Measurements from ENCODE around the gene KIF21B.

Gene KIF21B

DNA sequence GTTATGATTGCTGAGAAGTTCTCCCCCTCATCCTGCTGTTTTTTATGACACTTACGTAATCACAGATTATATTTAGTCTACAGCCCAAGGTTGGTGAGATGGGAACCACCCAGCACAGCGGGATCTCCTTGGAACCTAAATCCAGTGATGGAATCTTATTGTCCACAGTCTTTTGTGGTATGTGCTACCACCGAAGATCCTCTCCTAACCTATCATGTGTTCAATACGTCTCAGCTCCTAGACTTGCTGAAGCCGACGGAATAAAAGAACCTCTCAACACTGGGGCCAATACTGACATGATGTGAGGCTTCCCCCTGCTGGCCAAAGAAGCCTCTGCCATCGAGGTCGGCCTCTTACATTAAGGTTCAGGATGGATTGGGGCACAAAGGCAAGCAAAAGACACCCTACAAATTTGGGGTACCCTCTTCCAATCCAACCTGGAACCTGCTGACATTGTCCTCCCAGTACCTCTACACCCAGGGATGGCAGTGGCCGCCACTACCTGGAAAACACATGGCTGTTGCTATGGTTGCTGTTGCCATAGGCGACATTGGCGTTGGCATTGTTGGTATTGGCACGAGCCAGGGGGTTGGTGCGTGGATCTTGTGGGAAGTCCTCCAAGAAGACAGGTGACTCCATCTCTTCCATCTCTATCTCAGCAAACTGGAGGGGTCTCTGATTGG is 19.4 kb upstream of the KIF21B start:
- DNase-seq = peak; percentile 74

DNA sequence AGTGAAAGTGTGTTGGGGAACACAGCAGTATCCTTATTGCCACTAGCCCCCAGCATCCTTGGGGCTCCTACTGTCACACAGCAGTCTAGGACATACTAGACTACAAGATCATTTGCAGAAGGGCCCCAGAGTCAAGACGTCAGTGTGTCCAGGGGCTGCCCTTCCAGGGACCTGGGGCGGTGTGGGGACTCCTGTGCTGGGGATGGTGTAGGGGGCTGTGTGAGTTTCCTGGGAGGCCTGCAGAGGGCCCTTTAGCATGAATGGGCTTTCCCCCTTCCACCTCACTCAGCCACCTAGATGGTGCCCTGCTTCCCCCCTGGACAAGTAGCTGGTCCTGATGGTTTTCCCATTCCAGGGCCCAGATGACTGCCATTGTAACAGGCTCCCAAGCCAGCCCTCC is 17.5 kb upstream of the KIF21B start:
- DNase-seq = no peak

DNA sequence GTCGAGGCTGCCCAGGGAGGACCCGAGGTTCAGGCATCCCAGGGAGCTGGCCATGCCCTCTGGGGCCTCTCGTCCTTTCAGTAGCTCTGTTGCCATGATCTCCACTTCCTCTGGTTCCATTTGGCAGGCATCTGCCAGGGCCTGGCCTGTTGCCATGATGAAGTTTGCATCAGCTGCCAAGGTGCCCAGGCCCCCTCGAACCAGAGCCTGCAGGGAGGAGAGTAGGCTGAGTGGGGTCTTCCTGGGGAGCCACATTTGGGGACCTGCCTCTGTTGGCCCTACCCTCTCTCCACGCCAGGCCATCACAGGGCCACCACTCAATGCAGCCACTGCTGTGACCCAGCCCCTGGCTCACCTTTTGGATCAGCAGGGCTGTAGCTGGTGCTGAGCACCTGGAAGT is 16.4 kb upstream of the KIF21B start:
- DNase-seq = no peak

DNA sequence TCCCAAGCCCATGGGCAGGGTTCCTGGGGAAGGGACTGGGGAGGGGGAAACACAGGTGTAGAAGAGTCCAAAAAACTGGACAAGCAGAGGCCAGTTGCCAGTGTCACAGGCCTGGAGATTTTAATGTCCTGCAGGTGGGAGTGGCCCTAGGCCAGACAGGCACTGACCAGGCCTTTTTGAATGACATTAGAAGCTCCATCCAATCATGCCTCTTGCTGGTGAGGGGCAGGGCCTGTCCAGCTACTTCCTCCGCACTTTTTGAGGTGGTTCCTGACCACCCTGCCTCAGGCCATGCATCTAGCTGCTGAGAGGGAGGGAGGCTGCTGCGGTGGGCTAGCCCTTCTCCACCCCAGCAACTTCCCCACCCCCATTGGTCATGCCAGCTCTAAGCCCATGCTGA is 15.9 kb upstream of the KIF21B start:
- no peak for DNase-seq

DNA sequence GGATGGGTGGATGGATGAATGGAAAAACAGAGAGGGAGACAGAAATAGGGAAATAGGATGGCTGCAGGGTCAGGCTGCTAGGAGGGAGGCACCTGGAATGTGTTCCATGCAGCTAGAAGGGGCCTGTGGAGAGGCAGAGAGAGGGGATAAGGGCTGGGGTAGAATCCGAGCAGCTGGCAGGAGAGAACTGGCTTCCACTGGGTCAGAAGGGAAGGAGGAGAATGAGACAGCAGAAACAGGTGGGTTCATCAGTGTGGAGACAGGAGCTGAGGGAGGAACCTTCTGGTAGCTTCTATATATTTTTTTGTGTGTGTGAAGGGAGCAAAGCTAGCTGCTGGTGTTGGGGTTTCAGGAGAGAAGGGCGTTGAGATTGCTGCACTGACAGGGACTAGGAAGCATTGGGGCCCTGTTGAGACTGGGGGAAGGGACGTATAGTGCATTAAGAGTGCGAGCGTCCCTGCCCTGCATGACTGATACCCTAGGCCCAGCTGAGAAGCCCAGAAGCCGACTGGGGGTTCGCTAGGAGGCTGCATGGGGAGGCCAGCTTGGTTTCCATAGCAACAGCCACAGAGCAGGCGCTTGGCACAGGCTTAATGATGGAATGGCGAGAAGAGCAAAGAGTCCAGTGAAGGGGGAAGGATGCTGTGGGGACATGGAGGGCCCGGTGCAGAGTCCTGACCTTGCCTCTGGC is 14.8 kb upstream of the KIF21B start:
- no peak for DNase-seq

DNA sequence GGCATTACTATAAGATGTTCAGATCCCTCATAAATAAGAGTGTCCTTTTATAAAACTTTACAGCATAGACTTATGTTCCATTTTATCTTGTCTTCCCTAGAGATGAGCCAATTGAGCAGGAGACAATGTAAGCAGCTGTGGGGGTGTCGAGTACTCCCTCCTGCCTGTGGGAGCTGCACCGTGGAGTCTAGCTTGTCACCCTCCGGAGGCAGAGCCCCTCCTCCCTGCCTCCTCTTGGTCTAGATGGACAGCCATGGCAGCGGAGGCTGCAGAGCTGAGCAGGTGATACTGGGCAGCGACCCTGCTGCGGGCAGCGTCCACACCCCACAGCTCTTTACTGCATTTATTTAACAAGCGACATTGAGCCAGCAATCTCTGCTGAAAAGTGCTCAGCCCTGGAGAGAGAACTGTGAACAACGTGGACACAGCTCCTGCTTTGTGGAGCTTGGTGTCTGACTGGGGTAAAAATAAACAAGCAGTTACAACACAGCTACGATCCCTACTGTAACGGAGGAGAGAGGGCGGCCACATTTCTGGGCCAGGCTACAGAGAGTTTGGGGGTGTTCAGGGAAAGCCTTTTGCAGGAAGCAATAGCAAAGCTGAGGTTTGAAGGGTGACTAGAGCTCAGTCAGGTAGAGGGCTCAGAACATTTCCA is 12.8 kb upstream of the KIF21B start:
- DNase-seq = no peak

DNA sequence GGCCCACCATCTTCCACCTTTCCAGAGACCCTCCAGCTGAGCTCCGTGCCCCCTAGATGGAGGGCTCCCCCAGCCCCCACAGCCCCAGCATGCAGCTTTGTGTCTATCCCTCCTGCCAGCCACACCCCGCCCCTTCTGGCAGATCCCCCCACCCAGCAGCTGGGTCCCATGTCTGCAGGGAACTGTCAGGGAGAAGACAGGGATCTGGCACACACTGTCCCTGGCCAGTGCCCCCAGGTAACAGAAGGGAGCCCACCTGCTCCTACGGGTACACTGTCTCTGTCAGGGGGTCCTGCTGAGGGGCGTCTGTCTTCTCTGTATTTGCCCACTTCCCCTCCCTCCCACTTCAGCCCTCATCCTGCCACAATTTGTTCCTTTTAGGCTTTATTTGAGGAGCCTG is 11.2 kb upstream of the KIF21B start:
- no peak for DNase-seq

DNA sequence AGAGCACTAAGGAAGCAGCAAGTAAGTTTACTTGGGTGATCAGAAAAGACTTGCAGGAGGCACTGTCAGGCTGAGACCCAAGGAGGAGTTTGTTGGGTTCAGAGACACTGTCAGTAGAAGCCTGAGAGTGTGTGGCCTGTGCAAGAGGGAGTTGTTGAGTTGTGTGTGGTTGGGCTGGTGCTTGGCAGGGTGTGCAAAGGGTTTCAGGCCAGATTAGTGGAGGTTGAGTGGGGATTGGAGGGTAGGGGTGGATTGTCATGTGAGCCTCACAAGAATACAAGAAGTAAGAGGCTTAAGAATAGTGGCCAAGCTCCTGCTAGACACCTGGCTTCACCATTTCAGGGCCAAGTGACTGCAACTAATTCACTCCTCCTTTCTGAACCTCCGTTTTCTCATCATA is 8.9 kb upstream of the KIF21B start:
- no peak for DNase-seq

DNA sequence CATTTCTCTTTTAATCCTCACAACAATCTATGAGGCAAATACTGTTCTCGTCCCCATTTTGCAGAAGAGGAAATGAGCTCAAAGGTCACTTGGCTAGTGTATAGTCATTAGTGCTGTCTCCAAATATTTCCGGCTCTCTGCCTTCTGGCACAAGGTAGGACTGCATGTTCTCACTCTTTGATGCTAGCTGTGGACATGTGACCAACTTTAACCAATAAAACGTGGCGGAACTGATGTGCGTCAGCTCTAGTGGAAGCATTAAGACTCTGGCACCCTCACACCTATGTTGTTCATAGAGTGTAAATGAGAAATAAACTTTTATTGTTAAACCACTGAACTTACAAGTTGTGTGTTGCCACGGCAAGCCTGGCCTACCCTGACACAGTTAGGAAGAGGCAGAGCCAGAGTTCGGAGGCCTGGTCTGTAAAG is 5.0 kb upstream of the KIF21B start:
- no peak for DNase-seq

DNA sequence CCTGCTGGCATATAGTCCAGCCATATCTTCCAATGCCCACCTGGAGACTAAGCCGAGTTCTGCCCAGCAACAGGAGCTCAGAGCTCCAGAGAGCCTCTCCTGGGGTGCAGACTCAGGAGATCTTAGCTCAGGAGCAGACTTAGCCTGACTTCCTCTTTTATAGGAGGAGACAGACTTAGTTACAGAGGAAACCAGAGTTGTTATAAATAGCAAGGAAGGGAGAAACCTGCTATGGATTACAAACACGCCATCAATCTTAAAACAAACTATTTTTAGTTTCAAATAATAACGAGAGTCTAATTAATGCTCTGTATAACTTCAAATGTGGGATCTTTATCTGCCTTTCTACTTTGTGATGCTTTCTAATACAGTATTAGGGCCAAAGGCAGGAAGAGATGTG is 3.3 kb upstream of the KIF21B start:
- no peak for DNase-seq

DNA sequence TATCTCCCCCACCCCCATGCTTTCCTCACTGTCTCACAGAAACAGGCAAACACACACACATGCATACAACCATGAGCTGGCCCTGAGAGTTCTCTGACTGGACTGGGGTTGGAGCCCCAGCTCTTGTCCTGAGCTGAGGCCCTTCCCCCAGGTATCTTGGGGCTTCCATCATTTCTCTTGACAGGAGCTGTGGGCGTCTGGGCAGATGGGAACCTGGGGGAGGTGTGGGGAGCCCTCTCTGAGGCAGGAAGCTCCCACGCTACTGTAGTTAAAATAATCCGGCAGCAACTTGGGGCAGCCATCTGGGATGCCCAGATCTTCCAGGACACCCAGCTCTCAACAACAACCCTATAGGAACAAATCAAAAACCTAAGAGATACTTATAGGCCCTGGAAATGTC is 2.7 kb upstream of the KIF21B start:
- no peak for DNase-seq

DNA sequence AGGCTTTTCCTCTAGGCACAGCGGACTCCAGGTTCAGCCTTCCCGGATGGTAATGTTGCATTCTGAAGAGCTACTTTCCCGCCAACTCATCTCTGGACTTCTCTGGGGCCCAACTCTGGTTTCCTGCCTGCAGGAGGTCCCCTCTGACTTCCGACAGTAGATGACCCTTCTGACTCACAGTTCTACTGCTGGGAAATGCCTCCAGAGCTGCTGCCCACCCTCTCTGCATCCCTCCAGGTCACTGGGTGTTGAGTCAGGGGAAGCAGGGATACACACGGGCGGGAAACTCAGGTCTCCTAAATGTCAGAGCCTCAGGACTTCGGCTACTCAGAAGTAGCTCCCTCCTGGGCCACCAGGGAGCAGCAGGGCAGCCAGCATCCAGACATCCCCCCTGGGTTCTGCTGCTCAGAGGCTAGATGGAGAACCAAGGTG is 2.1 kb upstream of the KIF21B start:
- peak; percentile 44 for DNase-seq

DNA sequence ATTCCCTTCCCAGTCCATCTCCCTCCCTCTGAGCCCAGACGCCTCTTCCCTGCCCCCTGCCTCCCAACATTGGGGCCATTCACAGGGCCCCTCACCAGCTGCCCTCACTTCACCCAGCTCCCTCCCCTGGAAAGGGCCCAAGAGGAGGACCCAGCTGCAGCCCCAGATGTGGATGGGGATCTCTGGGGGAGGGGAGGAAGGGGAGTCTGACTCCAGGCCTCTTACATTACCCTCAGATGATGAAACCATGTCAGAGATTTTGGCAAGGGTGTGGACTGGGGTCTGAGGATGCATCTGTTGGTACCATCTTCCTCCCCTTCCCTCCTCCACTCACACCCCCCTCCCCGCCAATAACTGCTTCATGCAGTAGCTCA is 1.1 kb upstream of the KIF21B start:
- no peak for DNase-seq

DNA sequence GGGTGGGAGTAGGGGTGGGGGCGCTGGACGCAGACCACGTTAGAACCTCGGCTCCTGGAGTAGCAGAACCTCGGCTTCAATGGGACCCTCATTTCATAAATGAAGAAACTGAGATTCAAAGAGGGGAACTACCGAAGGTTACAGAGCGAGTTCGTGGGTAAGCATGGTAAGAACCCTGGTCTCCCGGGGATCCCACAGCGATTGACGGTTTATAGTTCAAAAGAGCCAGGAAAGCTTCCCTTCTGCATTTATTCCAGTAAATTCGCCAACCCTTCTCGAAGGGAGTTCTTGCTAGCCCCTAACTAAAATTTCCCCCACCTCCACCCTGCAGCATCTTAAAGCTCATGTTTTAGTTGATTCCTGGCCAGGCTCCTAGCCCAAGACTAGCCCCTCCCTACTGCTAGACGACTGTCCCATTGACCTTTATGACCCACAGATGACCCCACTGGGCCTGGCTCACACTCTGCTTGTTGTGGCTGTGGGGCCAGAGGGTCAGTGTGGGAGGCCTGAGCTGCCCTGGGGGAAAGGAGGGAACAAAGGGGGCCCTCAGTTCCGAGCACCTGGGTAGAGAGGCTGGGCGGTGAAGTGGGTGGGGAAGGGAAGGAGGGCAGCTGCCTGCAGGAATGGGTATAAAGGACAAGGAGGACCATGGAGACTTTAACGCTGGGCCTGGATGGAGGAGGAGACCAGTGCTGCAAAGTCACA is 558 bp upstream of the KIF21B start:
- no peak for DNase-seq

DNA sequence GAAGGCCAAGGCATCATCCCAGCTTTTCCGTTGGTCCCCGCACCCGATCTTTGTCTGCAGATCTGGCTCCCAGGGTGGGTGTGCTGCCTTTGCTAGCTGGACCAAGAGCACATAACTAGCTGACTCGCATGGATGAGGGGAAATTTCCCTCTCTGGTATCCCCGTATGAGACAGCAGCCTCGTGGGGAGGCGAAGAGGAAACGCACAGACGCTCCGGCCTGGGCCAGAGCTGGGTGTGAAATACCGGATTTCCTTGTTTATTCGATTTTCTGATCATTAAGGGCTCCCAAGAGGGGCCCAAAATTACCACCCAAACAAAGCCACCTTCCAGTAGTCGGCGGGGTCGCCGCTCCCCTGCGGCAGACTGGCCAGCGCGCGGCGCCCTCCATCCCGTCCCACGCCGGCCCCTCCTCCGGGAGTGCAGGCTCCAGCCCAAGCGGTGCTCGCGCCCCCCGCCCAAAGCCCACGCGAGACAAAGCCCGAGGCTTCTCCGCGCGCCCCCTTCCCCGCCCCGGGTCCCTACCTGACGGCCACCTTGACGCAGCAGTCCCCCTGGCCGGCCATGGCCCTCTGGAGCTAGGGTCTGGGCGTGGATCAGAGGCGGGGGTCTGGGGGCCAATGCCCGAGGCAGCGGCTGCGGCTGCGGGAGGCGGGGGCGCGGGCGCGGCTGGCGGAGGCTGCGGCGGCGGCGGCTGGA is 546 bp downstream of the KIF21B start:
- peak; percentile 65 for DNase-seq

DNA sequence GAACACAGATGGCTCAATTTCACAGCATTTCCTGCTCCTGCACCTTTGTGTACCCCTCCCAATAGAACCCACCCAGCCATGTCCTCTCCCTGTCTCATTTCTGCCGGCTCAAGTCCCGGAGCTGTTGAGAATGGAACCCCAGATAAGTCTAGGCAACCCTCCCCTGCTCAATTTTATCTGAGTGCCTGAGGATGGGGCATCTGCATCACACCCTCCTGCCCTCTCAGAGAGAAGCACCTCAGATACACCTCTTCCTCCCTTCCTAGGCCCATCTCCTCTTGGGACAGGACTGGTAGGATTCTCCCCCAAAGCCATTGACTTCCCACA is 1.1 kb downstream of the KIF21B start:
- DNase-seq = no peak

DNA sequence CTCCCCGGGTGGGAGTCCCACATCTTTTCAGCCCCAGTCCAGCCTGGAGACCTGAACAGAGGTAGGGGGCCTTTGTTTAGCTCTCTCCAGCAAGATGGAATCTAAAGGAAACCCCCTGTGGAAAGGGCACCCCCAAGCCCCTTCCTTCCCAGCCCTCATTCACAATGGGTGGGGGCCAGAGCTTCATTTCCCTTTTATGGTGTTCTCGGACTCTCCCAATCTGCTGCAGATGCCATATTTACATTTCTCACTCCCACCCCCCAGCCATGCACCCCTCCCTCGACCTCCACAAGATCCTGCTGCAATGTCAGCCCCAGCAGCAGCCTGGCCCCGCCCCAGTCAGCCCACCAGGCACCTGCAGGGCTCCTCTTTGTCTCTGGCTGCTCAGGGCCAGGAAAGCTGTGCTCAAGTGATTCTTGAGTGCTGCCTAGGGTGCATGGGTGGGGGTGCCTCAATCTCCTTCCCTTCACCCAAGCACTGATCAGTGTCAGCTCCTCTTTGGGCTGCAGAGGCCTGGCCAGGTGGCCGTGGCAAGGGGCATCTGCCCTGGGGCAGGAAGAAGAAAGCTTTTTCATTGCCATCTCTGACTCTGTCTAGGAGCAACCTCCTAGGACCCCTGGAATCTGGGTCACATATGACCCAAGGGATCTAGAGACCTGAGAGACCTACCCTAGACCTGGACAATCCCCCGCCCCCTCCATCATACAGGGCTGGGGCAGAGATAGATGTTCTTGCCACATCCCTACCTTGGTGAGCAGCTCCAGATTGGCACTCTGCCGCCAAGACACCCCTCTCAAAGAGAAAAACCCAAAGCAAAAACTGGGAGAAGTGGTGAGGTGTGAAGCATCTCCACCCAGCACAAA is 1.7 kb downstream of the KIF21B start:
- DNase-seq = no peak

DNA sequence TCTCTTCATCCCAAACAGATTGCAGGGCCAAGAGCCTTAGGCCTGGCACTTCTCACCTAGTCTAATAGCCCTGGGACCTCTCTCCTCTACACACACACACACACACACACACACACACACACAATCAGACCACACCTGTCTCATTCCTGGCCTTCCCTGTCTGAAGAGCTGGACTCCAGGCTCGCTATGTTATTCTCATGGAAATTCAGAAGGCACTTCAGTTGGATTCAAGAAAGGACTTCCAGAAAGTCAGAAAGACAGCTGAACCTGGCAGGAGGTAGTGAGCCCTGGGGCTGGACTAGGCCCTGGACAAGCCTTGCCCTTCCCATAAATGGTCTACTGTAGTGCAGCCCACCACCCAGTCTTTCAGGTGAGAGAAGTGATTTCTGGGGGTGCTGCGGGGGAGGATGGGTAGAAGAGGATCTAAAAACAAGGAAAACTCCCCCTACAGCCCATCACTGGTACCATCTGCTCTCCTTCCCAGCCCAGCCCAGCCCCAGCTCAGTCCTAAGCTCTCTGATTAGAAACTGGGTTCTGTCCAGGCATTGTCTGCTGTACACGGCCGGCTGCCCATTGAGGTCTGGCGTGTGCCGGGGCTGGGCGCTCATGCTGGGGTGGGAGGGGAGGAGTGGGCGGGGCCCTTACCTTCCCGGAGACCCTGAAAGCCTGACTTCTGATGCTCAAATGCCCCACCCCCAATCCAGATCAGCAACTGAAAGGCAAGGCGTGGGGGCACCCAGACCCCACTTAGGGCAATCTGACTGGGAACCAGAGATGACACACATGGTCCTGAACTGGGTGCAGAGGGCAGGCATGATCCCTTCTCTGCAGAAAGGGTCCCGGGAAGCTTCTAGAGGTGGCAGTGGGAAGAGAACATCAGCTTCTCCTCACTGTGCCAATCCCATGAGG is 2.5 kb downstream of the KIF21B start:
- peak; percentile 56 for DNase-seq

DNA sequence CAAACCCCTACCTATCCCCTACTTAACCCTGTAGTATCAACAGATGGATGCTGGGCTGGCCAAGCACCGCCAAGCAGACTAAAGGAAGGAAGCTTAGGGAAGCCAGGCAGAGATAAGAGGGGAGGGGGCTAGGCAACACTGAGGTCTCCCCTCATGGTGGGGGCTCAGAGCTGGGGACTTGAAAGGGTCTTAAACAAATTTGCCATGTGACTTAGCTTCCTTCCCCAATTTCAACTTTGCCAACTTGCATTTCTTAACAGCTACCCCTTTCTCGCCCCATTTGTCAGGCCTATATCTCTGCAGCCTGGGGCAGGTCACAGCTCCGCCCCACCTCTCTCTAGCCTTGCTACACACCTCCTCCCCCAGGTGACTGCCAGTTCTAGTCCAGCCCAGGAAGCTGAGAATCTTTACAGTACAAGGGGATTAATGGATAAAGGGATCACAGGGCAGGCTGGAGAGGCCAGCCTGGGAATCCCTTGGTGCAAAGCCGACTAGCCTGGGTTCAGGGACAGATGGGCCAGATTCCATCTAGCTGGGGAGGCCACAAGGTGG is 3.4 kb downstream of the KIF21B start:
- DNase-seq = peak; percentile 56

DNA sequence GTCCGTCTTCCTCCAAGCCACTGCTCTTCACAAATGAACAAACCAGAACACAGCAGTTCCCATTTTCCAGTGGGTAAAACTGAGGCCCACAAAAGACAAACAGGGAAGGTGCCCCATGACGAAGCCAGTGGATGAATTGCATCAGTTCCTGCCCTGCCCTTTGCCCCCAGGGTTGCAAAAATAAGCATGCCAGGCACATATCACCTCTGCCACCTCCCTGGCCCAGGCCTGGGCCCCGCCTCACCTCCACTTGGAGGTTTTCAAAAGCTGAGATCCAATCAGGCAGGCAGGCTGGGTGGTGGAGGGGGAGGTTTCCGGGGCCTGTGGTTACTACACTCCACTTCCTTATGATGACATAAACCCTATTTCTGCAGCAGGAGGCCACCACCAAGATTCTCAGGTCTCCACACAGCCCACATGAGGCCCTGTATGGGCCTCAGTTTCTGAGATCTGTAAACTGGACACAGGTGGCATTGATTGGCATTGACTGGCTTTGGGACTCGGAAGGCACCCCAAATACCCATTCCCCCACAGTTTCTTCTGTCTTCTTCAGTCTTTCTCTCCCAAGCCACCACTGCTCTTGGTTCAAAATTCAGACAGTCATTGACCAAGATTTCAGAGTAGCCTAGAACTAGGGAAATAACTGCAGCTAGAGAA is 4.1 kb downstream of the KIF21B start:
- peak; percentile 93 for DNase-seq

Measured in stimulated activated CD4-positive, alpha-beta T cell treated with anti-CD3 and anti-CD28 coated beads, Interleukin-15, amount 100 ng/mL, for 24 hours (primary cell).